Measurements from ENCODE around the gene B4GALT1.

B4GALT1 gene

DNA sequence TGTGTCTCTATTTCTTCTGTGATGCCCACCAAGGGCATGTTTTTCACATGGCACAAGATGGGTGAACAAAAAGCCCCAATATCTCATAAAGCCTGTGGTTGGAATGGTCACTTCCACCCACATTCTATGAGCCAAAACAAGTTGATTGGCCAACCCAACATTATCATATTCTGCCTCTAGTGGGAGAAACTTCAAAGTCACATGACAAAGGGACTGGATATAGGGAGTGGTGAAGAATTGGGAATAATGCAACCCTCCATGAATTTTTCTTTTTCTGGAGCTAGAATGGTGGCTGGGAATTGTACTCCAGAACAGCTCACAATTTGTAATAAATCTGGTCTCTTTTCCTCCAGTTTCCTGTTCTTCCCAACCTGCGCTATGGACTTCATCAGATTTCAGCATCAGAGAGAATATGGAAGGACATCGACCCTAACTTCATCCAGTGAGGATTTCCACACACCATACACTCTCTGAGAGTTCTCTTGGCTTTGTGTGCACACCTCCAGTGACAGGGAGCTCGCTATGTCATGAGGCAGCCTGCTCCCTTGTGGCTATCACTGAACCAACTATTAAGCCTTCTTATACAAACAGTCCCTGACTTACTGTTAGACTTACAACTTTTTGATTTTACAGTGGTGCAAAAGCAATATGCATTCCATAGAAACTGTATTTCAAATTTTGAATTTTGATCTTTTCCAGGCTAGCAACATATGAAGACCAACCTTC, 12.0 kb upstream of the B4GALT1 start:
- Histone ChIP-seq H3K9me3 (ENCODE audit: severe bottlenecking) (no peaks in the 10 kb centered on the region), H3K4me1 (ENCODE audit: insufficient read depth, poor library complexity, severe bottlenecking) (peaks cover 12% of the 10 kb centered on the region), H3K27me3 (ENCODE audit: insufficient read depth, poor library complexity, severe bottlenecking) (no peaks in the 10 kb centered on the region), H3K4me3 (ENCODE audit: severe bottlenecking) (no peak overlapping the region), H3K36me3 (ENCODE audit: low read depth) (no peaks in the 10 kb centered on the region), H3K27ac (ENCODE audit: poor library complexity, severe bottlenecking) (no peak overlapping the region)
- DNase-seq (ENCODE audit: low spot score) (no peak), ATAC-seq (ENCODE audit: low read depth) (no peak)
- TF ChIP-seq, protein P1, sequence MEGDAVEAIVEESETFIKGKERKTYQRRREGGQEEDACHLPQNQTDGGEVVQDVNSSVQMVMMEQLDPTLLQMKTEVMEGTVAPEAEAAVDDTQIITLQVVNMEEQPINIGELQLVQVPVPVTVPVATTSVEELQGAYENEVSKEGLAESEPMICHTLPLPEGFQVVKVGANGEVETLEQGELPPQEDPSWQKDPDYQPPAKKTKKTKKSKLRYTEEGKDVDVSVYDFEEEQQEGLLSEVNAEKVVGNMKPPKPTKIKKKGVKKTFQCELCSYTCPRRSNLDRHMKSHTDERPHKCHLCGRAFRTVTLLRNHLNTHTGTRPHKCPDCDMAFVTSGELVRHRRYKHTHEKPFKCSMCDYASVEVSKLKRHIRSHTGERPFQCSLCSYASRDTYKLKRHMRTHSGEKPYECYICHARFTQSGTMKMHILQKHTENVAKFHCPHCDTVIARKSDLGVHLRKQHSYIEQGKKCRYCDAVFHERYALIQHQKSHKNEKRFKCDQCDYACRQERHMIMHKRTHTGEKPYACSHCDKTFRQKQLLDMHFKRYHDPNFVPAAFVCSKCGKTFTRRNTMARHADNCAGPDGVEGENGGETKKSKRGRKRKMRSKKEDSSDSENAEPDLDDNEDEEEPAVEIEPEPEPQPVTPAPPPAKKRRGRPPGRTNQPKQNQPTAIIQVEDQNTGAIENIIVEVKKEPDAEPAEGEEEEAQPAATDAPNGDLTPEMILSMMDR (IDR thresholded peaks at IDR 0.05; ENCODE audit: poor library complexity, severe bottlenecking): no peak

DNA sequence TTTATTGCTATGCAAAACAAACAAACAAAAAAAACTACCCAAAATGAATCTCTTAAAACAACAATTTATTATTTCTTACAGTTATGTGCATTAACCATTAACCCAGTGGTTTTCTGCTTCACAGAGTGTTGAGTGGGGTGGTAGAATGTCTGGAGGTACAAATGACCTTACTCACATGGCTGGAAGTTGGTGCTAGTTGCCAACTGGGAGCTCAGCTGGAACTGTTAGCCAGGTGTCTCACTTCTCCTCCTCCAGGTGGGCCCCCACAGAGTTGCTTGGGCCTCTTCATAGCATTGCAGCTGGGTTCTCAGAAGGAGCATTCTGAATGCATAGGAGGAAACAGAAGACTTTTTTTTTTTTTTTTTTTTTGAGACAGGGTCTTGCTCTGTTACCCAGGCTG, 10.5 kb upstream of the B4GALT1 start:
- Histone ChIP-seq H3K4me1 (ENCODE audit: insufficient read depth, poor library complexity, severe bottlenecking) (peaks cover 15% of the 10 kb centered on the region), H3K4me3 (ENCODE audit: severe bottlenecking) (no peak overlapping the region), H3K9me3 (ENCODE audit: severe bottlenecking) (no peaks in the 10 kb centered on the region), H3K27ac (ENCODE audit: poor library complexity, severe bottlenecking) (no peak overlapping the region), H3K36me3 (ENCODE audit: low read depth) (no peaks in the 10 kb centered on the region), H3K27me3 (ENCODE audit: insufficient read depth, poor library complexity, severe bottlenecking) (no peaks in the 10 kb centered on the region)
- ATAC-seq (ENCODE audit: low read depth) (no peak), DNase-seq (ENCODE audit: low spot score) (no peak)
- TF ChIP-seq, protein P1 (IDR thresholded peaks at IDR 0.05; ENCODE audit: poor library complexity, severe bottlenecking): no peak

DNA sequence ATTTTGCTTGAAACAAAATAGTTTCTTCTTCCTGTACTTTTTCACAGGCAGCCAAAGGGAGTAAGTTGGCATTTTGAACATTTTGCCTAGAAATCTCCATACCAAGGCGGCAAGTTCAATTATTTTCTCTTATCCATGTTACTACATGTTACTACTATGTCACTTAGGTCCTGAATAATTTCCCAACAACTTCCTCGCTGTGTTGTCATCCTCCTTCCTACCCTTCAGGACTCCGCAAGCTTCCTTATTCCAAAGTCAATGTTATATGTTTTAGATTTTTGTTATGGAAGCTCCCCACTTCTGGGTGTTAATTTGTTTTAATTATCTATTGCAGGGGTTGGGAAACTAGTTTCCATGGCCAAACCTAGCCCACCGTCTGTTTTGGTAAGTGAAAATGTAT, 9.9 kb upstream of the B4GALT1 start:
- TF ChIP-seq, protein P1 (IDR thresholded peaks at IDR 0.05; ENCODE audit: poor library complexity, severe bottlenecking): no peak
- Histone ChIP-seq H3K4me3 (ENCODE audit: severe bottlenecking) (no peak overlapping the region), H3K9me3 (ENCODE audit: severe bottlenecking) (no peaks in the 10 kb centered on the region), H3K27ac (ENCODE audit: poor library complexity, severe bottlenecking) (no peak overlapping the region), H3K4me1 (ENCODE audit: insufficient read depth, poor library complexity, severe bottlenecking) (peaks cover 21% of the 10 kb centered on the region), H3K36me3 (ENCODE audit: low read depth) (no peaks in the 10 kb centered on the region), H3K27me3 (ENCODE audit: insufficient read depth, poor library complexity, severe bottlenecking) (no peaks in the 10 kb centered on the region)
- ATAC-seq (ENCODE audit: low read depth) (no peak), DNase-seq (ENCODE audit: low spot score) (no peak)

DNA sequence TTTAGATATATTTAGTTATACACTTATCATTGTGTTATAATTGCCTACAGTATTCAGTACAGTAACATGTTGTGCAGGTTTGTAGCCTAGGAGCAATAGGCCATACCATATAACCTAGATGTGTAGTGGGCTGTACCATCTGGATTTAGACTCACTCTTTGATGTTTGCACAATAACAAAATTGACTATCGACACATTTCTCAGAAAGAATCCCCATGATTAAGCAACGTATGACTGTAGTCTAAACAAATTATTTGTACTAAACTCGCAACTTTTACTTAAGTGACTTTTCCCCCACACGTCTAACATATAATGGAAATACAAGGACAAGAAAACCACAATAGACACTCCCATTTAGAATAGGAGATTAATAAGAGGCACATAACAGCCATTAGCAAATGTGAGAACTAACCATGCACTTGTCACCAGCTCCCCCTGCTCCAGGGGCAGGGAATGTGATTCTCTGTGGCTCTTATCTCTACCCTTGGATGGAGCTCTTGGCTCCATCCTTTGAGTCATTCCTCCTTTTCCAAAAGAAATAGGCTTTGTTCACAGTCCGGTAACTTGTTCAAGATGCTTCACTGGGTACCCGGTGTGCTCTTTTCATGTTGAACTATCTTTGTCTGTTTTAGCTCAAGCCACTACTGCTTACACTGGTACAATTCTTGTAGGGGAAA, 8.7 kb upstream of the B4GALT1 start:
- TF ChIP-seq, protein P1 (IDR thresholded peaks at IDR 0.05; ENCODE audit: poor library complexity, severe bottlenecking): no peak
- Histone ChIP-seq H3K27ac (ENCODE audit: poor library complexity, severe bottlenecking) (no peak overlapping the region), H3K4me3 (ENCODE audit: severe bottlenecking) (no peak overlapping the region), H3K9me3 (ENCODE audit: severe bottlenecking) (no peaks in the 10 kb centered on the region), H3K27me3 (ENCODE audit: insufficient read depth, poor library complexity, severe bottlenecking) (no peaks in the 10 kb centered on the region), H3K36me3 (ENCODE audit: low read depth) (no peaks in the 10 kb centered on the region), H3K4me1 (ENCODE audit: insufficient read depth, poor library complexity, severe bottlenecking) (peaks cover 16% of the 10 kb centered on the region)
- DNase-seq (ENCODE audit: low spot score): no peak
- no peak for ATAC-seq (ENCODE audit: low read depth)

All from RWPE2 (cell line).